ENCODE results near the gene DHX32.

Gene DHX32

DNA sequence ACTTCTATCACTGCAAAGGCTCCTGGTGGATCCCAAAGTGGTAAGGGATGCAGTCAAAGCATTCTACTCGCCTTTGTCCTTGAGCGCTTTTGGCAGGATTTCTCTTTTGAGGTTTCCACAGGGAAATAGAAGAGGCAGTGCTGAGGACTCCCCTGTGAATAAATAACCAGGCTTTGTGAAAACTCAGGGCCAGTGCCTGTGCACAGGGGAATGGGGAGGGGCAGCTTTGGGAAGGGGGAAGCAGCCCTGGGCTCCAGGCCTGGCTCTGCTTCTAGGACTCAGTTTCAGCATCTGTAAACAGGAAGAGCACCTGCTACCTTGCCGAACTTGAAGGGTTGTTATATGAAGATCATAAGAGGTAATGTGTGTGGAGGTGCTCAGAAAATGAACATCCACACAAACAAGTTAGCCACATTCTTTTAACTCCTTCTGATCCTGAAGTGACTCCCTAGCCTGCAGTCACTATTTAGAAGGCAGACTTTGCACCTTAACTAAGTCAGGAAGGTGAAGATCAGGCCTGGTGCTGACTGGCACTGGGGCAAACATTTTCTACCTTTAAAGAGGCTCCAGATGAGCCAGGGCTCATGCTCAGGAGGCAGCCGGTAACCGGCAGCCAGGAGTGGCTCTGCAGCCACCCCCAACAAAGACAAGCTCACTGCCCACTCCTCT lies 83.0 kb downstream of the DHX32 start:
- H3K27me3 ChIP-seq (ENCODE audit: low read depth, low read length), result no peaks in the 10 kb centered on the region
- H3K36me3 ChIP-seq (replicated peaks; ENCODE audit: low read depth, low read length), result no peaks in the 10 kb centered on the region
- H3K9me3 ChIP-seq (ENCODE audit: insufficient read depth, low read length), result no peaks in the 10 kb centered on the region
- no peak overlapping the region for H3K4me3 ChIP-seq (ENCODE audit: low read length)
- no peak overlapping the region for H3K4me2 ChIP-seq (ENCODE audit: low read length)
- H3K4me1 ChIP-seq (ENCODE audit: low read length), result no peaks in the 10 kb centered on the region
- no peaks in the 10 kb centered on the region for H3K79me2 ChIP-seq (ENCODE audit: low read length)
- H2AFZ ChIP-seq (ENCODE audit: low read depth, low read length), result no peak overlapping the region
- H4K20me1 ChIP-seq (ENCODE audit: insufficient read depth, low read length), result no peaks in the 10 kb centered on the region
- no peak for TF ChIP-seq EZH2phosphoT487 (IDR thresholded peaks at IDR 0.05; ENCODE audit: low read depth)
- TF ChIP-seq, protein P1, sequence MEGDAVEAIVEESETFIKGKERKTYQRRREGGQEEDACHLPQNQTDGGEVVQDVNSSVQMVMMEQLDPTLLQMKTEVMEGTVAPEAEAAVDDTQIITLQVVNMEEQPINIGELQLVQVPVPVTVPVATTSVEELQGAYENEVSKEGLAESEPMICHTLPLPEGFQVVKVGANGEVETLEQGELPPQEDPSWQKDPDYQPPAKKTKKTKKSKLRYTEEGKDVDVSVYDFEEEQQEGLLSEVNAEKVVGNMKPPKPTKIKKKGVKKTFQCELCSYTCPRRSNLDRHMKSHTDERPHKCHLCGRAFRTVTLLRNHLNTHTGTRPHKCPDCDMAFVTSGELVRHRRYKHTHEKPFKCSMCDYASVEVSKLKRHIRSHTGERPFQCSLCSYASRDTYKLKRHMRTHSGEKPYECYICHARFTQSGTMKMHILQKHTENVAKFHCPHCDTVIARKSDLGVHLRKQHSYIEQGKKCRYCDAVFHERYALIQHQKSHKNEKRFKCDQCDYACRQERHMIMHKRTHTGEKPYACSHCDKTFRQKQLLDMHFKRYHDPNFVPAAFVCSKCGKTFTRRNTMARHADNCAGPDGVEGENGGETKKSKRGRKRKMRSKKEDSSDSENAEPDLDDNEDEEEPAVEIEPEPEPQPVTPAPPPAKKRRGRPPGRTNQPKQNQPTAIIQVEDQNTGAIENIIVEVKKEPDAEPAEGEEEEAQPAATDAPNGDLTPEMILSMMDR (IDR thresholded peaks at IDR 0.05; ENCODE audit: low read depth, low read length), result no peak
- H3K27ac ChIP-seq (ENCODE audit: low read length), result no peak overlapping the region
- no peak overlapping the region for H3K9ac ChIP-seq (ENCODE audit: low read length)

DNA sequence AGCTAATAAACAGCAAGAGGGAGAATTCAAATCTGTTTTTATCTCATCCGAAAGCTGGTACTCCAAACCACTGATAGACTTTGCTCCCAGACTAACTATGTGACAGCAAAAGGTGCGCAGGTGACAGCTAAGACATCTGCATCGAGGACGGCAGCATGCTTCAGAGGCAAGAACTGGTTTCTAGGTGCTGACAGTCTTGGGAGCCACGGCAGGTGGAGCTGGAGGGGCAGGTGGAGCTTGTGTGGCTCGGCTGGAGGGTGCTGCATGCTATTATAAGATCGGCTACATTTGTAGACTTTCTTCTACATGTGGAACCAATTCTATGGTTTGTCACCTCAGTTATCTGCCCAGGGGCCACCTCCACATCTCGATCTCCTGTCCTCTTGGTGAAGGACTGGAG lies 83.7 kb downstream of the DHX32 start:
- no peaks in the 10 kb centered on the region for H3K27me3 ChIP-seq (ENCODE audit: low read depth, low read length)
- no peak overlapping the region for H3K9ac ChIP-seq (ENCODE audit: low read length)
- H3K4me1 ChIP-seq (ENCODE audit: low read length), result no peaks in the 10 kb centered on the region
- no peaks in the 10 kb centered on the region for H4K20me1 ChIP-seq (ENCODE audit: insufficient read depth, low read length)
- H3K4me3 ChIP-seq (ENCODE audit: low read length), result no peak overlapping the region
- no peaks in the 10 kb centered on the region for H3K79me2 ChIP-seq (ENCODE audit: low read length)
- no peaks in the 10 kb centered on the region for H3K36me3 ChIP-seq (replicated peaks; ENCODE audit: low read depth, low read length)
- H3K4me2 ChIP-seq (ENCODE audit: low read length), result no peak overlapping the region
- TF ChIP-seq EZH2phosphoT487 (IDR thresholded peaks at IDR 0.05; ENCODE audit: low read depth), result no peak
- TF ChIP-seq, protein P1 (IDR thresholded peaks at IDR 0.05; ENCODE audit: low read depth, low read length), result no peak
- H3K27ac ChIP-seq (ENCODE audit: low read length), result no peak overlapping the region
- no peak overlapping the region for H2AFZ ChIP-seq (ENCODE audit: low read depth, low read length)
- H3K9me3 ChIP-seq (ENCODE audit: insufficient read depth, low read length), result no peaks in the 10 kb centered on the region

DNA sequence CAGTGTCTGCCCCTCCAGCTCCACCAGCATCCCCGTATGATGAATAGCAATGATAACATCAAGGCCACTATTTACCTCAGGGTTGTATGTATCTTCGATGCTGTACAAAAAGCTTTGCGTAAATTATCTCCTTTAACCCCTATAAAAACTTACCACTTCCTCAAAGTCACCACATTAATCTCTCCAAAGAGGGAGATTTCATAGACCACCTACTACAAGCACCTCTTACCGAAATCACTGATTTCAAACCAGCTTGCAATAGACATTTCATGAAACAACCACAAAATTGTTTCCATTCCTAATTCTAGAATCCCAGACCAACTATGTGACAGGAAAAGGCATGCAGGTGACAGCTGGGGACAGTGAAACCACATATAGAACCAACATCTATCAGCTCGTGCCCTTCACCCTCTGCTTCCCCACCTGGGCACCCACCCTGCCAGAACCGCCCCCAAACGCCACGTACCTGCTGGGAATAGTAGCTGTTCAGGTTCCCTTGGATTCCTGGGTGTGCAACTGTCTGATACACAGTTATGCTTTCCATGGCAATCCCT lies 85.4 kb downstream of the DHX32 start:
- no peak overlapping the region for H2AFZ ChIP-seq (ENCODE audit: low read depth, low read length)
- H3K4me1 ChIP-seq (ENCODE audit: low read length), result no peaks in the 10 kb centered on the region
- H3K27ac ChIP-seq (ENCODE audit: low read length), result no peak overlapping the region
- H3K9ac ChIP-seq (ENCODE audit: low read length), result no peak overlapping the region
- H3K4me3 ChIP-seq (ENCODE audit: low read length), result no peak overlapping the region
- H4K20me1 ChIP-seq (ENCODE audit: insufficient read depth, low read length), result no peaks in the 10 kb centered on the region
- H3K4me2 ChIP-seq (ENCODE audit: low read length), result no peak overlapping the region
- H3K36me3 ChIP-seq (replicated peaks; ENCODE audit: low read depth, low read length), result no peaks in the 10 kb centered on the region
- no peaks in the 10 kb centered on the region for H3K79me2 ChIP-seq (ENCODE audit: low read length)
- no peaks in the 10 kb centered on the region for H3K27me3 ChIP-seq (ENCODE audit: low read depth, low read length)
- TF ChIP-seq, protein P1 (IDR thresholded peaks at IDR 0.05; ENCODE audit: low read depth, low read length), result no peak
- TF ChIP-seq EZH2phosphoT487 (IDR thresholded peaks at IDR 0.05; ENCODE audit: low read depth), result no peak
- H3K9me3 ChIP-seq (ENCODE audit: insufficient read depth, low read length), result no peaks in the 10 kb centered on the region

DNA sequence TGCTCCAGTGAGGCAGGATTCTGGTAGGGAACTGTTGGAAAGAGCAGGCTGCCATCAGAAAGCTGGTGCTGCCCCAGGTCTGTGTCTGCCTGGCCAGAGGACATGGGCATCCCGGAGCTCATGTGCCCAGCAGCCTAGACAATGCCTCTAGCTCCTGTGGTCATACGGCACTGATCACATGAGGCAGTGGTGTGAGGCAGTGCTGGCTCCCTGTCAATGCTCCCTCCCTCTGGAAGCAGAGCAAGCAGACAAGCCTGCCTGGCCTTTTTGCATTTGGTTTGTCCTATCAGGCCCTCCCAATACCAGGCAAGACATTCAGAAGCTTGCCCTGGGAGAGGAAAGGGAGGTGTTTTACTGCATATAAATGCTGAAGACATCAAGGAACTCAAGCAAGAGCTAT lies 86.0 kb downstream of the DHX32 start:
- H3K9ac ChIP-seq (ENCODE audit: low read length), result no peak overlapping the region
- H2AFZ ChIP-seq (ENCODE audit: low read depth, low read length), result no peak overlapping the region
- H3K27ac ChIP-seq (ENCODE audit: low read length), result no peak overlapping the region
- no peaks in the 10 kb centered on the region for H3K4me1 ChIP-seq (ENCODE audit: low read length)
- no peak overlapping the region for H3K4me3 ChIP-seq (ENCODE audit: low read length)
- H3K4me2 ChIP-seq (ENCODE audit: low read length), result no peak overlapping the region
- no peaks in the 10 kb centered on the region for H3K9me3 ChIP-seq (ENCODE audit: insufficient read depth, low read length)
- H4K20me1 ChIP-seq (ENCODE audit: insufficient read depth, low read length), result no peaks in the 10 kb centered on the region
- H3K79me2 ChIP-seq (ENCODE audit: low read length), result no peaks in the 10 kb centered on the region
- no peaks in the 10 kb centered on the region for H3K36me3 ChIP-seq (replicated peaks; ENCODE audit: low read depth, low read length)
- H3K27me3 ChIP-seq (ENCODE audit: low read depth, low read length), result no peaks in the 10 kb centered on the region
- TF ChIP-seq, protein P1 (IDR thresholded peaks at IDR 0.05; ENCODE audit: low read depth, low read length), result no peak
